Astrocyte (in vitro differentiated cells and primary cell): ENCODE data around the gene P3H2.

ENCODE experiments used
- EZH2 ChIP-seq: IDR thresholded peaks from 2 replicates; pipeline ENCODE4 v1.6.1; 2012; ENCODE audit warnings: mild to moderate bottlenecking, low read length, inconsistent platforms; ENCODE audit not compliant: insufficient read depth
- TF ChIP-seq, protein P1 (sequence below): IDR thresholded peaks from 2 replicates; pipeline ENCODE4 v1.5.1; 2011; ENCODE audit warnings: low read depth, mild to moderate bottlenecking, inconsistent platforms, low read length, moderate library complexity; ENCODE audit not compliant: insufficient read depth

DNA sequence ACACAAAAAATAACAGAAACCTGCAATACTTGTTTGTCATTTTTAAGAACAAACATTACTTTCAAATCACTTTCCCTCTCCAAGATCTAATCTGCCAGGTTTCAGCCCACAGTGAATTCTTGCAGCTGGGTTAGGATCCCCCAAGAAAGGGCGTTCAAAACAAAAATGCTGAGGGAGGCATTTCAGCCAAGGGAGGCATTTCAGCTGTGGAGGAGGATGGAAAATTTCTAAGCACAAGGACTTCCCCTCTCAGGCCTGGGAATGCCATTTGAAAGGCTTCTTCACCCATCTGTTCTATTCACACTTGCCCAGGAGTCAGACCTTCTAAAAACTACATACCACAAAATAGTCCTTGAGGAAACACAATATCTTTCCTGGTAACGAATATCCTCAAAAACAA is 69.1 kb downstream of the P3H2 start:
- TF ChIP-seq, protein P1, sequence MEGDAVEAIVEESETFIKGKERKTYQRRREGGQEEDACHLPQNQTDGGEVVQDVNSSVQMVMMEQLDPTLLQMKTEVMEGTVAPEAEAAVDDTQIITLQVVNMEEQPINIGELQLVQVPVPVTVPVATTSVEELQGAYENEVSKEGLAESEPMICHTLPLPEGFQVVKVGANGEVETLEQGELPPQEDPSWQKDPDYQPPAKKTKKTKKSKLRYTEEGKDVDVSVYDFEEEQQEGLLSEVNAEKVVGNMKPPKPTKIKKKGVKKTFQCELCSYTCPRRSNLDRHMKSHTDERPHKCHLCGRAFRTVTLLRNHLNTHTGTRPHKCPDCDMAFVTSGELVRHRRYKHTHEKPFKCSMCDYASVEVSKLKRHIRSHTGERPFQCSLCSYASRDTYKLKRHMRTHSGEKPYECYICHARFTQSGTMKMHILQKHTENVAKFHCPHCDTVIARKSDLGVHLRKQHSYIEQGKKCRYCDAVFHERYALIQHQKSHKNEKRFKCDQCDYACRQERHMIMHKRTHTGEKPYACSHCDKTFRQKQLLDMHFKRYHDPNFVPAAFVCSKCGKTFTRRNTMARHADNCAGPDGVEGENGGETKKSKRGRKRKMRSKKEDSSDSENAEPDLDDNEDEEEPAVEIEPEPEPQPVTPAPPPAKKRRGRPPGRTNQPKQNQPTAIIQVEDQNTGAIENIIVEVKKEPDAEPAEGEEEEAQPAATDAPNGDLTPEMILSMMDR: no peak
- no peak for TF ChIP-seq EZH2
